Midbrain (tissue), 1 donor: Measurements from ENCODE around the gene KLHL36.
A peak's percentile ranks its signal among the peaks of the same experiment; 100 is the strongest.

ENCODE experiments used
- DNase-seq: peaks from one replicate; lab custom pipeline; 2025; lab: John Stamatoyannopoulos, UW

Gene KLHL36

GRCh38 chr16:84647828-84648594 is at the start of gene KLHL36:
Gene KLHL36, plus strand, starts transcription at chr16:84648511. Its CDS starts 2,357 bp downstream, at chr16:84650868.
- DNase-seq, result peak; percentile 36

DNA sequence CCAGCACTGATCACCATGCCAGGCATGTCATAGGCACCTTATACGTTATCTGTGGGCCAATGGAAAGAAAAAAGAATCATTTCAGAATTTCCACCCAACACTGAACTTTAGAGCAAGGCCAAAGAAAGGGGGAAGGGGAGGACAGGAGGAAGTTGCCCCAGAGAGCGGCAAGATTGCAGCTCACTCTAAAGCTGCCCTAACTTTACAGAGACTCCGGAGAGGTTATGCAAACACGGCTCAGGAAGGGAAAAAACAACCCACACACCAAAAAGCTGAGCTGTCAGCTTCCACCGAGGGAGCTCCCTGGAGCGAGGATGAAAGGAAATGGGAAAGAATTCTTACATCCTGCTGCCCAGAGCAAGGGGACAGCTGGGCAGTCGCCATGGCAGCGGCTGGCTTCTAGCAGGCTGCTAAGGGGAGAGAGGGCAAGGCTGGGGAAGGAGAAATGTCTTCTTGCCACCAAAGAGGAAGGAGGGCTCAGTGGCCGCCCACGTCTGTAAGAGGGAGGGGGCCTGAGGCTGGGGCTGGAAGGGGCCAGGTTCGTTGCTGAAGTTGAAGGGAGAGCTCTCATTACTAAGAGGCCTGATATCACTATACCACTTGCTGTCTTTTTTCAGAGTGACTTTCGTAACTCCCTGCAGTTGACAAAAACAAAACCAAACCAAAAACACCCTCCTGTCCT is 48.6 kb upstream of the KLHL36 start:
- DNase-seq, result peak; percentile 77

- no peak for DNase-seq
Measured at GRCh38 chr16:84600343-84601229, 47.7 kb upstream of the KLHL36 start.

GRCh38 chr16:84603140-84603816 is 45.0 kb upstream of the KLHL36 start:
- peak; percentile 42 for DNase-seq

GRCh38 chr16:84603940-84604339 is 44.4 kb upstream of the KLHL36 start:
- no peak for DNase-seq

GRCh38 chr16:84604477-84605013 is 43.8 kb upstream of the KLHL36 start:
- no peak for DNase-seq

DNA sequence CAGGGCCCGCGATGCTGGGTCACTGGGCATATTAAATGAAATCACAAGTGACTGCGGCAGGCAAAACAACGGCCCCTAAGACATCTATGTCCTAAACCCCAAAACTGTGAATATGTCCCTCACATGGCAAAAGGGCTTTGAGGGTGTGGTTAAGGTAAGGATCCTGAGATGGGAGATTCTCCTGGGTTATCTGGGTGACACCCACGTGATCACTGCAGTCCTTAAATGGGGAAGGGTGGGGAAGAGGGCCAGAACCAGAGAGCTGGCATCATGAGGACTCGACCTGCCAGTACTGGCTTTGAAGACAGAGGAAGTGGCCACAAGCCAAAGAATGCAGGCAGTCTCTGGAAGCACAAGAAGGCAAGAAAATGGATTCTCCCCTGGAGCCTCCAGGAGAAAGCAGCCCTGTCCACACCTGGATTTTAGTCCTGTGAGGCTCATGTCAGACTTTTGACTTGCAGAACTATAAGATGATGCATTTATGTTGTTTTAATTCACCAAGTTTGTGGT is 42.9 kb upstream of the KLHL36 start:
- DNase-seq, result no peak

- peak; percentile 18 for DNase-seq
Measured at GRCh38 chr16:84606081-84606875, 42.0 kb upstream of the KLHL36 start.

- DNase-seq, result no peak
Measured at GRCh38 chr16:84607061-84607460, 41.2 kb upstream of the KLHL36 start.

DNA sequence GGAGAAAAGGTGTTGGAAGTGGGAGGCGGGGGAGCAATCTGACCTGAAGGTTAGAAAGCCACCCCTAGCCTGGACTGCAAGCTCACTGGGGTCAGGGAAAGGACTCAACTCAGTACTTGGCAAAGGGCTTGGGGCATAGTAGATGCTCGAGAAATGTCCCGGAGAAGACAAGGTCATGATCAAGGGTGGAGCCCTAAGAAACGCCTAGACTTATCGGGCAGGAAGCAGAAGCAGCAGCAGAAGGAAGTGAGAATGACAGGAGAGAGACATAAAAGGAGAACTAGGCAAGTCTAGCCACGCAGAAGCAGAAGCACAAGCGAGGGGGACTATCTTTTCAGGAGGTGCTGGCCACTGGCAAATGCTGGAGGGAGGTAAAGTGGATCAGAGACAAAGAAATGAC is 40.6 kb upstream of the KLHL36 start:
- DNase-seq, result no peak

GRCh38 chr16:84608282-84608681 is 40.0 kb upstream of the KLHL36 start:
- no peak for DNase-seq

DNA sequence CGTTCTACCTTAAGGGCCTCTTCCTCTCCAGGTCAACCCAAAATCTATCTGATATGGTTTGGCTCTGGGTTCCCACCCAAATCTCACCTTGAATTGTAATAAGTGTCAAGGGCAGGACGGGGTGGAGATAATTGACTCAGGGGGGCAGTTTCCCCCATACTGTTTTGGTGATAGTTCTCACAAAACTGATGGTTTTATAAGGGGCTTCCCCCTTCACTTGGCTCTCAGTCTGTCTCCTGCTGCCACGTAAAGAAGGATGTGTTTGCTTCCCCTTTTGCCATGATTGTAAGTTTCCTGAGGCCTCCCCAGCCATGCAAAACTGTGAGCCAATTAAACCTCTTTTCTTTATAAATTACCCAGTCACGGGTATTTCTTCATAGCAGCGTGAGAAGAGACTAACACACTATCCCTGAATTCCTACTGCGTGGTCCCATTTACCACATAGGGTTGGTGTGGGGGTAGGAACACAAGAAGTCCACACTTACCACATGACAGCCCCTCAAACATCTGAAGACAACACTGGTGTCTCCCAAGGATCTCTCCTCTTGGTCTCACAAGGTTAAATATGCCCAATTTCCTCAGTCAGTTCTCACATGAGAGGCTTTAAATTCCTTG is 38.6 kb upstream of the KLHL36 start:
- no peak for DNase-seq

GRCh38 chr16:84610376-84610775 is 37.9 kb upstream of the KLHL36 start:
- DNase-seq, result no peak

DNA sequence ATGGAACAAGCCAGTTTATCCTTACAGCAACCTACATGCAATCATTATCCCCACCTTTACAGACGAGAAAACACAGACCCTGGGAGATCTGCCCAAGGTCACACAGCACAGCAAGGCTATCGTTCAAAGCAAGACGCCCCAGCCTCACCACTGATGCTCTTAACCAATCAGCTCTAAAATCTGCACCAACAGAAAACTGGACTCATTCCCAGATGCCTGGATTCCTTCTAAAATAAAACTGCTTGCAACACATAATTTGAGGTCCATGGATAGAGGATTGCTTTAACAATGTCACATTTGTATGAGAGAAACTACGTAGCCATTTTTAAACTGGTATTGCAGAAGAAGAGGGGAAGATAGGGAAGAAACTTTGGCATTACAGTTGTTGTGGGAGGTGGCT is 37.3 kb upstream of the KLHL36 start:
- no peak for DNase-seq

- no peak for DNase-seq
Measured at GRCh38 chr16:84612686-84613085, 35.6 kb upstream of the KLHL36 start.

DNA sequence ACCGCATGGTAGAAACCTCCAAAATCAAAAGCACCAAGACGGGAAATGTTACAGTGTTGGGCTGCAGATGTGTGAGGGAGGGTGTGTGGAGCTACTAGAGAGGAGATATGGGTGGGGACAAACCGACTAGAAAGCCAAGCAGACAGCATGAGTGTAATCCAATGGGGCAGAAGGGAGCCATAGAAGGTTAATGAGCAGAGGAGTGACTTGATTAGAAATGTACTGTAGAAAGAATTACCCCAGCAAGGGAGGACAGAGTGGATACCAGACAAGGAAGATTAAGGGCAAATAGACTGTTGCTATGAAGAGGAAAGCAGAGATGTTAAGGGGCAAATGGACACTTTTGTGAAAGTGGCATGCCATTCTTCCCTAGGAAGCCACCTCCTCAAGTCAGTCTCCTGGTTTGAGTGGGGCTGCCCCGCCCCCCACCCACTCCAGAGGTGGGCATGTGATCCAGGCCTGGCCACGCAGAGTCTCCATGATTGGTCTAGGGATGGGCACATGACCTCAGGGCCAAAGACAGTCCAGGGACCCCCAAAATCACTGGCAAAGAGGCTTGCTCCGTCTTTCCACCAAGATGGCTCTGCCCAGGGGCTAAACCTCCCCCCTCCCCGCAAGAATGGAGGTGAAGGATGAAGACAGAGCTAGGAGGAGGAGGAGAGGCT is 34.8 kb upstream of the KLHL36 start:
- DNase-seq, result no peak

GRCh38 chr16:84614073-84614459 is 34.2 kb upstream of the KLHL36 start:
- DNase-seq, result no peak

- DNase-seq, result no peak
Measured at GRCh38 chr16:84614623-84614967, 33.7 kb upstream of the KLHL36 start.

GRCh38 chr16:84614968-84615813 is 33.1 kb upstream of the KLHL36 start:
- DNase-seq, result no peak
